Measurements from ENCODE around the gene SCAMP4.
"Not testable (repeated sequence)": the region's sequence is repeated elsewhere in the genome, so short reads cannot be mapped to it uniquely, and the experiment has no call there.

The SCAMP4 gene

DNA sequence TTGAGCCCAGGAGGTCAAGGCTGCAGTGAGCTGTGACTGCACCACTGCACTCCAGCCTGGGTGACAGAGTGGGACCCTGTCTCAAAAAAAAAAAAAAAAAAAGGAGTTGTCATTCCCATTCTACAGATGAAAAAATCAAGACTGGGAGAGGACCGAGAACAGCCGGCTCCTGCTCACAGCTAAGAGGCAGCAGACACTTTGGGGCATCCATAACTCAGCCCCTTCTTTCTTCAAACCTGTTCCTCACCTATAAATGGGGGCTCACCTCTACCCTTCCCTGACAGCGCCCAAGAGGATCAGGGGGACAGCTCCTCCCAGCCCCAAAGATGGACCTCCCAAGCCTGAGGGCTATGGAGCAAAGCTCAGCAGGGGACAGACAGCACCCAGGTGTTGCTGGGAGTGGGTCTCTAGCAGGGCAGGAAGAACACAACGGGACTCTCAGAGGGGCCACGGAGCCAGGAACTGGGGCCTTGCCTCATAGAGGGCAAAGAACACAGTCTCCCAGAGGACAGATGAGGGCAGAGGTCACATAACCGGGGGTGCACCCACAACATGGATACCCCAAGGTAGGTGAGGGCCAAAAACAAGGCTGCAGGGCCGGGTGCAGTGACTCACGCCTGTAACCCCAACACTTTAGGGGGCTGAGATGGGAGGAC, 38.4 kb upstream of the SCAMP4 start:
- no peak for DNase-seq (ENCODE audit: low read depth in 4 of 4, low spot score in 1 of 4)

DNA sequence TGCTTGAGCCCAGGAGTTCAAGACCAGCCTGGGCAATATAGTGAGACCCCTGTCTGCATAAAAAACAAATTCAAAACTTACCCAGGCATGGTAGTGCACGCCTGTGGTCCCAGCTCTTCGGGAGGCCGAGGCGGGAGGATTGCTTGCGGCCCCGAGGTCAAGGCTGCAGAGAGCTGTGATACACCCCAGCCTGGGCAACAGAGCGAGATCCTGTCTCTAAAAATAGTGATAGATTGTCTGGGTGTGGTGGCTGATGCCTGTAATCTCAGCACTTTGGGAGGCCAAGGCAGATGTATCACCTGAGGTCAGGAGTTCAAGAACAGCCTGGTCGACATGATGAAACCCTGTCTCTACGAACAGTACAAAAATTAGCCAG, 37.9 kb upstream of the SCAMP4 start:
- no peak for DNase-seq (ENCODE audit: low read depth in 4 of 4, low spot score in 1 of 4)

GRCh38 chr19:1868971-1869370, 36.2 kb upstream of the SCAMP4 start:
- no peak for DNase-seq (ENCODE audit: low read depth in 4 of 4, low spot score in 1 of 4)

DNA sequence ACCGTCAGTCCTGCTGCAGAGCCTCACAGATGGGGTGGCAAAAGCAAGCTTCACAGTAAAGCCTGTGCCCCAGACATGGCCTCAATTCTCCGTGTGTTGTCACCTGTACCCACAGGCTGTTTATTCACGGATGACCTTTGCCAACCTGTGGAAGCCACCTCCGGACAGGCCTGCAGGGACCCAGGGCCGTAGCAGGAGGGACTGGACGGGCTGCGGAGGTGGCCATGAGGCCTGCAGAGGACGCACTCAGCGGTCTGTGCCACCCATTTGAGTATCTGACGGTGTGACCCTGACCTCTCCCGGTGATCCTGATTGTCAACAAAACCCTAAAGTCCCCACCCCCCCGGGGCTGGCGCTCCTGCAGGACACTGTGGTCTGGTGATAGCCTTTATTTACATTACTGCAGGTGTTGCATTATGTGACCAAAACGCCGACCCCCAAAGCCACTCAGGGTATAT, 34.0 kb upstream of the SCAMP4 start:
- no peak for DNase-seq (ENCODE audit: low read depth in 4 of 4, low spot score in 1 of 4)

- DNase-seq (ENCODE audit: low read depth in 4 of 4, low spot score in 1 of 4), result no peak
Observed at GRCh38 chr19:1871630-1872029, 33.6 kb upstream of the SCAMP4 start.

- no peak for DNase-seq (ENCODE audit: low read depth in 4 of 4, low spot score in 1 of 4)
Observed at GRCh38 chr19:1872807-1873523, 32.2 kb upstream of the SCAMP4 start.

GRCh38 chr19:1873524-1874473, 31.4 kb upstream of the SCAMP4 start:
- no peak for DNase-seq (ENCODE audit: low read depth in 4 of 4, low spot score in 1 of 4)

DNA sequence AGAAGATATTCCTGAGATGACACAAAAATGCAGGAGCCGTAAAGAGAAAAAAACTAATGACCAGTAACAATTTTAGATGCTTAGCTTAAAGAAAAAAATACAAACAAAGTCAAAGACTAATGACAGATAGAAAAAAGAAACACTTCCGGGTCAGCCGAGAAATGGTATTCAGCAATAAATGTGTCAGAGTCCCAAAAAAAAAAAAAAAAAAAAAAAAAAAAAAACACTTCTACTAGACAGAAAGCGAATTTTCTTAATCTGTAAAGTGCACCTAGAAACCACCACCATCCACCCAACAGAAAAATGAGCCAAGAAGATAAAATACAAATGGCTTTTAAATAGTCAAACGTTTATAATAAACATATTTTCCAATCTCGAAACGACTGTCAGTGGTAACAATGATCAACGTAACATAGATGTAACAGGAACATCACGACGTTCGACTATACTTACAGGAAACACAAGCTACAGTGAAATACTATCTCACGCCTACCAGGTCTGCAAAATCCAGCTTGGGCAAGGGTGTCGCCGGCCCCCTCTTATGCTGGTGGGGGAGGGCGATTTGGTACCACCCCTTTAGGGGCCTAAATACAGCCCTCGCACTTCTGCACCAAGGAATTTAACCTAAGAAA, 30.5 kb upstream of the SCAMP4 start:
- DNase-seq (ENCODE audit: low read depth in 4 of 4, low spot score in 1 of 4), result no peak

- DNase-seq (ENCODE audit: low read depth in 4 of 4, low spot score in 1 of 4), result not testable (repeated sequence)
Observed at GRCh38 chr19:1875265-1875645, 29.9 kb upstream of the SCAMP4 start.

DNA sequence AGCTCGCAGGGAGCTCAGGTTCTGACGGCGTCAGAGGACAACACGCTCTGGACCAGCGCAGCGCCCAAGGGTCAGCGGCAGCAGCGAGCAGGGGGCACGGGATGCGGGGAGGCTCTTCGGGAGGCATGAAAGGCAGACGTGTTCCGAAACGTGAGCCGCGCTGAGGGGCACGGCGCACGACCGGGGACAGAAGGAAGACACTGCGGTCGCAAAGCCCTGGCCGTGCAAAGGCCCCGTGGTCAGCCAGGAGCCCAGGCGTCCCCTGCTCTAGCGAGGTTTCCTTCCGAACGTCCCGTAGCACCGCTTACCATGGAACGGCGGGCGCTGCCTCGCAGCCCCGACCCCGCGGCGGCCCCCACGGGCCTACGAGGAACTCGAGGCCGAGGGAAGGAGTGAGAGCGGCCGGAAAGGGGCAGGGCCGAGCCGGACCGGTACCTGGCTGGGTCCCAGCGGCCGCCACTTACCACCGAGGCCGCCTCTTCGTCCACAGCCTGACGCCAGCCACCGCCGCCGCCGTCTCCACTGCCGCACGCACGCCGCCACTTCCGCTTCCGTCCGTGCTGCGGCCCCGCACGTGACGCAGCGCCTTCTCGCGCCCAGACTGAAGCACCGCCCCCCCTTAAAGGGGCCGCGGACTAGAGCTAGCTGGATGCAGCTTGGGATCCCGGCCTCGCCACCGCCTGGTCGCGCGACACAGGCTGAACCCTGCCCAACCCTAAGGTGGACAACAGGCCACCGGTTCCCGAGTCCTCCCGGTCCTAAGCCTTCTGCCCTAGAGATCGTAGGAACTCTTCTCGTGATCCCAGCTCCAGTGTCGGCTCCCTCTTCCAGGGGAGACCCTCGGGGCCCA, 29.3 kb upstream of the SCAMP4 start:
- peak; percentile 69 to 89 (median 76) for DNase-seq (ENCODE audit: low read depth in 4 of 4, low spot score in 1 of 4)

GRCh38 chr19:1876496-1877279, 28.5 kb upstream of the SCAMP4 start:
- DNase-seq (ENCODE audit: low read depth in 4 of 4, low spot score in 1 of 4), result not testable (repeated sequence)

DNA sequence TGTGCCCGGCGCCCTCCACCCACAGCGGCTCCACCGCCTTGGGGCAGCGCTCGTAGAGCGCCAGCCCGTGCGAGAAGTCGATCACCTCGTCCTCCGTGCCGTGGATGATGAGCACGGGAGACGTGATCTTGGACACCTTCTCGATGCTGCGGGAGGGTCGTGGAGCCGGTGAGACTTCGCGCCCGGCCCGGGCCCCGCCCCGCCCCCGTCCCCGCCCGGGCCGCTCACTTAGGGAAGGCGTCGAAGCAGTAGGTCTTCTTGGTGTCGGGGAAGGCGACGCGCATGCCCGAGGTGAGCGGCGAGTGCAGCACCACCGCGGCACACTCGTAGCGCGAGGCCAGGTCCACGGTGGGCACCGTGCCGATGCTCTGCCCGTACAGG, 27.9 kb upstream of the SCAMP4 start:
- not testable (repeated sequence) for DNase-seq (ENCODE audit: low read depth in 4 of 4, low spot score in 1 of 4)

DNA sequence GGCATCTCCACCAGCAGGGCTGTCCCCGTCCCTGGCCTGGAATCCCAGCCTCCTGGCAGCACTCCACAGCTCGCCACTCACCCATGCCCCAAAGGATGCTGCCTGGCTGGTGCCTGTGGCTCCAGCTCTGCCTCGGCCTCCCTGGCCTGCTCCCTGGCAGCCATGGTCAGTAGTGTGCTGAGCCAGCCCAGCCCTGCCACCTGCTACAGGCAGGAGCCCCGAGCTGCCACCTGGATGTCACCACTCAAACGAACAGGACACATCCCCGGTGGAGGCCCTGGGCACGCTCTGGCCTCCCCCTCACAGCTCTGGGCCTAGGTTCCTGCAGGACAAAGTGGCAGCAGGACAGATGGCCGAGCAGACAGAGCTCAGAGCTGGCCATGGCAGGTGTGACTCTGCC, 26.6 kb upstream of the SCAMP4 start:
- not testable (repeated sequence) for DNase-seq (ENCODE audit: low read depth in 4 of 4, low spot score in 1 of 4)

DNA sequence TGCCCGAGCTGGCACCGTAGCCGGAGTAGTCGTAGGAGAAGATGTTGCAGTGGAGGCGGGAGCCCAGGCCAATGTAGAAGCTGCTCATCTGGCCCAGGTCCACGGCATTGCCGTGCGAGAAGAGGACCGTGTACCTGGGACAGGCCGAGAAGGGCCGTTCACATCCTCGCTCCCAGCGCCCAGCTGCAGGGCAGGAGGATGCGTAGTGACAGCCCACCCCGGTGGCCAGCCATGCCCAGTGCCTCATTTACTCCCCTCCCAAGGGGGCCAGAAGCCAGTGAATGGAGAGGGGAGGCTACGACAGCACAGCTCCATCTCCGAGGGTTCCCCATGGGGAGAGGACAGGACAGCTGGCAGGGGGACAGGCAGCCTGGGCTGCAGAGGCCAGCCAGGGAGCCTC, 25.2 kb upstream of the SCAMP4 start:
- not testable (repeated sequence) for DNase-seq (ENCODE audit: low read depth in 4 of 4, low spot score in 1 of 4)

GRCh38 chr19:1880611-1881392, 24.4 kb upstream of the SCAMP4 start:
- DNase-seq (ENCODE audit: low read depth in 4 of 4, low spot score in 1 of 4), result no peak

DNA sequence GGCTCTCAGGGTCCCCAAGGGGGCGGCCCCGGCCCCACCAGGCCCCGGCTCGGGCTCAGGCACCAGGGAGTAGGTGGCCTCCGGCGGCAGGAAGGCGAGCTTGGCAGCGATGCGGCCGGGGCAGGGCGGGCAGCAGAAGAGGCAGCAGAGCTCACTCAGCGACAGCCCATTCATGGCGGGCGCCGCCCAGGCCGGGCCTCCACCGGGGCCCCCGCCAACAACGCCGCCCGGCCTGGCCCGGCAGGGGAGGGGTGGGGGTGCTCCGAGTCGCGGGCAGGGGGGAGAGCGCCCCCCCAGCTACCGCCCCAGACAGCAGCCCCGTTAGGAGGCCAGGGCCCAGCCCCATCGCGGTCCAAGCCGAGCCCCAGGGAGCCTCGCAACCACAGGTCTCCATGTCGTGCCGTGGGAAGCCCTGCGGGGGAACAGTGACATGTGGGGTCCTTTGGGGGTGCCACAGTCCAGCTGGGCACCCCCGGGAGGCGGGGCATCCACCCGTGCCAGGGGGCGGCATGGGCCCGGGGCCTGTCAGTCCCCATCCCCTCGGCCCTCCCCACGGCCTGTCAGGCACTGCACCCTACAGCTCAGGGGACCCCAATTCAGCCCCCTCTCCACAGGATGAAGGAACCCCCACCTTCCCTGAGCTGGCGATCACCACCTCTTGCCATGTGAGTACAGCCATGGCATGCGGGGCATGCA, 23.7 kb upstream of the SCAMP4 start:
- not testable (repeated sequence) for DNase-seq (ENCODE audit: low read depth in 4 of 4, low spot score in 1 of 4)

GRCh38 chr19:1882089-1882785, 23.0 kb upstream of the SCAMP4 start:
- DNase-seq (ENCODE audit: low read depth in 4 of 4, low spot score in 1 of 4), result peak in 2 of 4 experiments; percentile 53 to 54
